ENCODE measurements around the gene MPC1. TPM values are rescaled to one million over a fixed set of nuclear protein-coding genes. Genes with fewer than 3 reads are reported as not detected.
A peak's percentile ranks its signal among the peaks of the same experiment; 100 is the strongest.
"Not testable (repeated sequence)": the region's sequence is repeated elsewhere in the genome, so short reads cannot be mapped to it uniquely, and the experiment has no call there.

The MPC1 gene
- total RNA-seq, 1 donor from 2014 or later: 45.9 TPM

GRCh38 chr6:166381381-166381732 is 1.4 kb downstream of the MPC1 start:
- DNase-seq (ENCODE audit: low spot score): no peak

DNA sequence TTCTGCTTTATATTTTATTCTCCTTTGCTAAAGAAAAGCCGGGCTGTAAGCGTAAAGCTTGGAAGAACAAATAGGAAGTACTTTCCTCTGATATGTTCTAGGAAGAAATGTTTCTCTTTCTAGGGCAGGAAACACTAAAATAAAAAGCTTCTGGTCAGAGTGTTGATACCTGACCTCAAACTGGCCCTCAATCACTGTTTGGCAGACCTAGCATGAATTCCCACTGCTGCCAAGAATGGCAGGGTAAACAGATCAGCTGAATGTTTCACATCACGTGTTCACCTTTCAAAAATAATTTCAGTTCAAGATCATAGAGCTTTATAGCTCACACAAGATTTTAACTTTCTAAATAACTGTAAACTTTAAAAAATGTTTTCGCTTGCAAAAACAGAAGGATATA is 2.9 kb downstream of the MPC1 start:
- DNase-seq (ENCODE audit: low spot score): no peak

DNA sequence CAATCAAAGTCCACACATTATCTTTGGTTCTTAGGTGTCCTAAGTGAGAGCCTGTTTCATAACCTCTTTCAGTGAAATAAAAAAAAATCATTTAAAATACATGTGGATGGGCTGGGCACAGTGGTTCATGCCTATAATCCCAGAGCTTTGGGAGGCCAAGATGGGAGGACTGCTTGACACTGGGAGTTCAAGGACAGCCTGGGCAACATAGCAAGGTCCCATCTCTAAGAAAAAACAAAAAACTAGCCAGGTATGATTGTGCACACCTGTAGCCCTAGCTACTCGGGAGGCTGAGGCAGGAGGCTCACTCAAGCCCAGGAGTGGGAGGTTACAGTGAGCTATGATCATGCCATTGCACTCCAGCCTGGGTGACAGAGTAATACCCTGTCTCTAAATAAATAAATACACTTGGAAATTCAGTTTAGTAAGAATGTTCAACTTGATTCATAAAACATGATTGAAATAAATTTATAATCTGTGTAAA is 3.6 kb downstream of the MPC1 start:
- DNase-seq (ENCODE audit: low spot score): no peak

DNA sequence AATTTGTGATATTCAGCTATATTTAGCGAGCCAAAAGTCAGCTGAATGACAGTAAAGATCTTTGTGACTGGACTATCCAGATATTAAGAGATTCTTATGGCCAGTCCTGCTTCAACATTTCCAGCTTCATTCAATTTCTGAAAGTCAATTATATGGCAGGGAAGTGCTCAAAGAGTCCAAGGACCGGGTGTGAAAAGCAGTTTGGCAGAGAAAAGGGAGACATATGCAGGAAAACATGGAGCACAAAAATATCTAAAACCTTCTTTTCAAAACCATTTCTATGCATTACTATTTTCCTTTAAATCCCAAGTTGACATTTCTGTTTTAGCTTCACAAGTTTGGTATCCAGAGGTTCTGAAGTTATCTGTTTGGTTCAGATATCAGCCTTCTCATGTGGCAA is 5.0 kb downstream of the MPC1 start:
- DNase-seq (ENCODE audit: low spot score): no peak

DNA sequence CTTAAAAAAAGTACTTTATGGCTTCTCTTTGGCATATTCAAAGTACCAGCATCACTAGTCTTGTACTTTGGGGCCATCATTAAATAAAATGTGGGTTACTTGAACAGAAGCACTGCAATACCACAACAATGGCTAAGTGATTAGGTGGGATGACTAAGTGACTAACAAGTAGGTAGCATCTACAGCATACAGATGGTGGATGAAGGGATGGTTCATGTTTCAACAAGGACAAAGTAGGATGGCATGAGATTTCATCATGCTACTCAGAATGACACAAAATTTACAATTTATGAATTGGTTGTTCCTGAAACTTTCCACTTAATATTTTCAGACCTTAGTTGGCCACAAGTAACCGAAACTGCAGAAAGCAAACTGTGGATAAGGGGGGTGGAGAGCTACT is 7.7 kb downstream of the MPC1 start:
- DNase-seq (ENCODE audit: low spot score): no peak

DNA sequence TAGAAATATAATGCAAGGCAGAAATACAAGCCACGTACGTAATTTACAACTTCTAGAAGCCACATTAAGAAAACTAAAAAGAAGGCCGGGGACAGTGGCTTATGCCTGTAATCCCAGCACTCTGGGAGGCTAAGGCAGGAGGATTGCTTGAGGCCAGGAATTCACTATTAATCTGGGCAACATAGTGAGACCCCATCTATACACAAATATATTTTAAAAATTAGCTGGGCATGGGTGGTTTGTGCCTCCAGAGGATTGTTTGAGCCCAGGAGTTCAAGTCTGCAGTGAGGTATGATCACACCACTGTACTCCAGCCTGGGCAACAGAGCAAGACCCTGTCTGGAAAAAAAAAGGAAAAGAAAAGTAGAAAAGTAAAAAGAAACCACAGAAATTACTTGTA is 12.3 kb downstream of the MPC1 start:
- no peak for DNase-seq (ENCODE audit: low spot score)

DNA sequence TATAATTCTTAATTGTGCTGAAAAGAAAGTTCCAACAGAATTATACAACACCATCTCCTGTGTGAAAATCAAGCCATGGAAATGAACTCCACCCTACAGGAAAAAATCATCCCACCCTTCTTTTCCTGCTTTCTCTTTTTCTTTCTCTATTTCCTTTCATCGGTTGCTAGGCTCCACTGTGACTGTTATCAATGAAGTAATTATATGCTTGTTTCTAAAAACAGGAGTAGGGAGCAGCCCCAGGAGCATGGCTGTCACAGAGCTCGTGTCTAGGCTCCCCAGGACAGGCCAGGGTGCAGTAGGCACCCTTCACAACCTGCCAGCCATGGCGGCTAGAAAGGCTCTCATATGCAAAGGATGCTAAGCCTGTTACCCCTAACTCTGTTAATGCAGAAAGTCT is 13.0 kb downstream of the MPC1 start:
- DNase-seq (ENCODE audit: low spot score): no peak

DNA sequence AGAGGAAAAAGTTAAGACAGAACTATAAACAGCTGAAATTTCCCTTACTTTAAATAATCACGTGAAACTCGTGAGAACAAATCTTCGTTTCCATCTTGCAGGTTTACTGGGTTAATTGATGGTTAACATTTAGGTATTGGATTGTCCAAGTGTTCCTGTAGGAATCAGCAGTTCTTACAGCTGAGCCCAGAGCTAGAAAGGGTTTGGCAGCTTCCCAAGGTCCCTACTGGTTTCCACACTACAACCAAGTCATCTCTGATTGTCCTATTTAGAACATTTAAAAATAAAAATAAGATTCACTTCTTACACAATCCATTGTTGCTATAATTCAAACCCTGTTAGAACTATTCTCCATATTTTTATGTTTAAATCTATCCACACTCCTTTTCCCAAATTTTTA is 15.8 kb downstream of the MPC1 start:
- DNase-seq (ENCODE audit: low spot score): no peak

DNA sequence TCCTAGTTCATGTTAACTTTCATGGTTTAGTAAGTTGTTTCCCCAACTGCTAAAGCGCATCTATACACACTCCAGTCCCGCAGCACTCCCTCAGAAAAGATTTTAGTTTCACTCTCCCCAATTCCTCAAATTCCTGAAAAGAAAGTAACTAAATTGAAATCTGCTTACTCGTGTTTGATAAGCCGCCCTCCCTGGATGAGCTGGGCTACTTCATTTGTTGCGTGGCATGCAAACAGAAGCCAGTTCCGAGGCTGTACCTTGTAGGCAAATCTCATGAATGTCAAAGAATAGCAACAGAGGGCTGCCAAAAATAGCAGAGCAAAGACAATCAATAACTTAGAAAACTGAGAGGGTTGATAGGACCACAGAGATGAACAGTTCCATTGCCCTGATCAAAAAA is 16.9 kb downstream of the MPC1 start:
- DNase-seq (ENCODE audit: low spot score): no peak

DNA sequence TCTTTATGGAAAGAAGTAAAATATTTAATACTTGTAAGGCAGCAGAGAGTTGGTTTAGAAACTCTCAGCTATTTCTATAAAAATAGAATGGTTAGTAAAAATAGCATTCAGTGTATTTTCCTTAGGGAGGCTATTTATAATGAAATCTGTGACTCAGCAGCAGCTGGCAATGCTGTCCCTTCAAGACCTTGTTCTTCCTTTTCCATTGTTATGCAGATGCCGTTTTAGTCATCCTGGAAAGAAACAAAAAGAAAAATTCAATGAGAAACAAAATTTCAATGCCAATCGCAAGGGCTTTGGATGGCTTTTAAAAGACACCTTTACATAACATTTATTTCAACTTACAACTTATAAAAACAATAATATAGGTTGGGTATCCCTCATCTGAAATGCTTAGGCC is 17.5 kb downstream of the MPC1 start:
- no peak for DNase-seq (ENCODE audit: low spot score)

DNA sequence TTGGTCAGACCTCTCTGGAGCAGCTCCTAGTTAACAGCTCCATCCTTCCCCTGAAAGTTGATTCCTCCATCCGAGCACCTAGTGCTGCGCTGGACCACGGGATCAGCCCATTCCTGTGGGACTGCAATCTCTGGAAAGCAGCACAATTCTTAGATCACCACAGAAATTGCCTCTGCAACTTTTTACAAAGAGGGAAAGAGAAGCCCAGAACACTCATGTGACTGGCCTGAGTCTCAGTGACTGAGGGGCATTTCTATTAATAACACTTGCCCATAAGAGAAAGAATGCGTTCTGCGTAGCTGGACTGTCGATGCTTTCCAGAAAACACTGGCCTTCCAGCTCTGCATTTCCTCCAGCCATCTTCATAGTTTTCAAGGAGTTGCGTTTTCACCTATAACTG is 18.3 kb downstream of the MPC1 start:
- no peak for DNase-seq (ENCODE audit: low spot score)

DNA sequence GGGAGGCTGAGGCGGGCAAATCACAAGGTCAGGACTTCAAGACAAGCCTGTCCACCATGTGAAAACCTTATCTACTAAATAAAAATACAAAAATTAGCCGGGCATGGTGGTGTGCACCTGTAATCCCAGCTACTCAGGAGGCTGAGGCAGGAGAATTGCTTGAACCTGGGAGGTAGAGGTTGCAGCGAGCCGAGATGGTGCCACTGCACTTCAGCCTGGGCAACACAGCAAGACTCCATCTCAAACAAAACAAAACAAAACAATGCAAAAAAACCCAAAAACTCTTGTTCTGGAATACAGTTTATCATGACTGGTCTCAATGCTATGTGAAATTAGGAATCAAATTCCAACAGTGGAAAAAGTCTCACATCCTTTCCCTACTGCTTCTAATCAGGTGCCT is 20.3 kb downstream of the MPC1 start:
- not testable (repeated sequence) for DNase-seq (ENCODE audit: low spot score)

DNA sequence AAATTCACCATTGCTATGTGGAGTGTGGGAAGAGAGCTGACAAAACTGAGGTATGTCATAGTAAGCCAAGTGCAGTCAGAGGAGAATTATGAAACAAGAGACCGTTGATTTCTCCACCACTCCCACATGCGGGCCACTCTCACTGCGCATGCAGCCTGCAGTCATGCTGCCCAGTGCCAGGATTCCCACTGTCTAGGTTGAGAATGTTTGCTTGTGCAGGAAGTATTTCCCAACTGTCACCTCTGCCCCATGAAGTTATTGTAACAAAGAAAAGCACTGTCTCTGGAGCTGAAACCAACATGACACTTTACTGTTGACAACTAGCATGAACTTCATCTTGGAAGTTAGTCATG is 21.7 kb downstream of the MPC1 start:
- no peak for DNase-seq (ENCODE audit: low spot score)

DNA sequence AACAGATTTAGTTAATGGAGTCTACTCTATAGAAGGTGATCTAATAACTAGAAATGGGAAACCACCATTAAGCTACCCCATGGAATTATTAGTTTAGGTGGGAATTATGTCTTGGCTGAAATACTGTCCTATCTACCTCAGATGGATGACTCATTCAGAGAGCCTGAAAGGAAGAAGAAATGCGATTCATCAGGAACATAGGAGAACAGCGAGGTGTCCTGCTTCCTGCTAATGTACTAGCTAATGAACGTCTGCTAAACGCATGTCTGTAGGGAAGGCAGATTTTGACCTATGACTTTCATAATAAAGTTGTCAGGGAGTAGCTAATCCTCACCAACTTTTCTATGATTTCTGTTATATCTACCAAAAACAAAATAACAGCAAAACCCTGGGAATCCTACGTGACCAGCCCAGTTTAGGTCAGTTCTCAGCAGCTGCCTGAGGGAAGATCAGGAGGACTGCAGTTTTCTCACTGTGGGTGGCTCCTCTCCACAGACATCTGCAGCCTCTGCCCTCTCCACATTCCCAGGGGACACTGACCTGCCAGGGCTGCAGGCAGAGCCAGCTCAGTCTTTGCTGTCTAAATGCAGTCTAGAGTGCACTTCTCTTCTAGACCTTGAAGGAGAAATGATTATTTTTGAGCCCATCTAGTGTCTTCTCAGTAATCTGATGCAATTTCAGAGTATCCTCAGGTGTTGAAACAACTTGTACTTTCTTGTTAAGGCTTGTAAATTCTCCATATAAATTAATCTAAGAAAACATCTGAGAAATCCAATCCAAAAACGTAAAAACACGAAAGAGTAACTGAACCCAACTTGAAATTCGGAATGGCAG is 22.3 kb downstream of the MPC1 start:
- no peak for DNase-seq (ENCODE audit: low spot score)

DNA sequence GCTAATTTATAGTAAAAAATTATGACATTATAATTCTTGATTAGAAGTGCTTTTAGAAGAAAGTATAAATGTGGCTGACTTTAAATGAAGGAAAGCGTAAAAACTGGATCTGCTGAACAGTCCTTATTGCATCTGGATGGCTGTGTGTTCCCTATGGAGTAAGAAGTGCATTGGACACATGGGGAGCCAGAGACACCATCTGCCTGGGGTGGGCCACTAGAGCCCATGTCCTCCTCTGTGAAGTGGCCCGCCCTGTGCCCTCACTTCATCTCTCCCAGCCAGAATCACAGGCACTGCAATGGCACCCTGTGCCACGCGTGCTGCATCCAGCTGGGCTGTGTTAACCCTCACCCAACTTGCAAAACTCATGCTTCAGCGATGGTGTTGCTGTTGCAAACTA is 27.2 kb downstream of the MPC1 start:
- no peak for DNase-seq (ENCODE audit: low spot score)

GRCh38 chr6:166354965-166355364 is 27.8 kb downstream of the MPC1 start:
- no peak for DNase-seq (ENCODE audit: low spot score)

GRCh38 chr6:166354143-166354542 is 28.6 kb downstream of the MPC1 start:
- DNase-seq (ENCODE audit: low spot score): no peak

DNA sequence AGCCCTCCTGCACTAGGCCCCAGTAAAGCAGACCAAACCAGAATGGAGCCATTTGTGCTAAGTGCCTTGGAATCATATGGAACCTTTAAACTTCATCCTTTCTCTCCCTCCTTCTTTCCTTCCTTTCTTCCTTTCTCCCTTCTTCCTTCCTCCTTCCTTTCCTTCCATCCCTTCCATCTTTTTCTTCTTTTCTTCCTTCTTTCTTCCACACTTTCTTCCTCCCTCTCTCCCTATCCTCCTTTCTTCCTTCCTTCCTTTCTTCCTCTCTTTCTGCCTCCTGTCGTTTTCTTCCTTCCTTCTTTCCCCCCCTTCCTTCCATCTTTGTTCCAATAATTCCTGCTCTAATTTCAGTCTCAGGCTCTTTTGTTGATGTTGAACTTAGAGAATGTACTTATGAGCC is 29.2 kb downstream of the MPC1 start:
- no peak for DNase-seq (ENCODE audit: low spot score)

GRCh38 chr6:166352923-166353322 is 29.8 kb downstream of the MPC1 start:
- DNase-seq (ENCODE audit: low spot score): no peak

DNA sequence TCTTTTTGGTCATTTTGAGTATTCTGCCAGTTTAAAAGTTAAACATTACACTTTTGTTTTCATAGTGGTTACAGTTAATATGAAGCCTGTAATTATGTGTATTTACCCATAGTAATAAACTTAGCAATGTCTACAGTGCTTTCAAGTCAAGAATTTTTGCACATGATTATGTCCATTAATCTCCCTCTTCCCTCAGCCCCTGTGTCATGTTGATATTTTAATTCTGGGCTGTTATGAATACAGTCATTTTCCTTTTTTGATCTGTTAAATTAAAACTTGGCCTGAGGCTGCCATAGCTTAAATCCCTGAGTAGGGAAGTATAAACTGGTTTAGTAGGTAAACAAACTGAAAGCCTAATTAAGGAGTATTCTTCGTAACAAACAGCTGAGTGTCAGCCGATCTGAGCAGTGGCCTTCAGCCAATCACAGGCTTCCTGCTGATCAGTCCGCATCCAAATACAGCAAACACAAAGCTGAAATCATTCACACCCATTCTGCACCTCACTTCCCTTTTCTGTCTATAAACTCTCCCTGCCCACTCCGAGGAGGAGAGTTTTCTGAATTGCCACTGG is 30.9 kb downstream of the MPC1 start:
- peak; percentile 48 for DNase-seq (ENCODE audit: low spot score)

- DNase-seq (ENCODE audit: low spot score): no peak
These were observed 34.3 kb downstream of the MPC1 start for GRCh38 chr6:166348305-166348949.

GRCh38 chr6:166346965-166347364 is 35.8 kb downstream of the MPC1 start:
- DNase-seq (ENCODE audit: low spot score): no peak

GRCh38 chr6:166346449-166346848 is 36.3 kb downstream of the MPC1 start:
- DNase-seq (ENCODE audit: low spot score): no peak
